ENCODE data around the gene PCDHGA1. TPM values are rescaled to one million over a fixed set of nuclear protein-coding genes. Genes with fewer than 3 reads are reported as not detected.
"Not testable (repeated sequence)": the region's sequence is repeated elsewhere in the genome, so short reads cannot be mapped to it uniquely, and the experiment has no call there.

PCDHGA1 gene
- total RNA-seq, 1 experiment from 2014 or later = 0.63 TPM

DNA sequence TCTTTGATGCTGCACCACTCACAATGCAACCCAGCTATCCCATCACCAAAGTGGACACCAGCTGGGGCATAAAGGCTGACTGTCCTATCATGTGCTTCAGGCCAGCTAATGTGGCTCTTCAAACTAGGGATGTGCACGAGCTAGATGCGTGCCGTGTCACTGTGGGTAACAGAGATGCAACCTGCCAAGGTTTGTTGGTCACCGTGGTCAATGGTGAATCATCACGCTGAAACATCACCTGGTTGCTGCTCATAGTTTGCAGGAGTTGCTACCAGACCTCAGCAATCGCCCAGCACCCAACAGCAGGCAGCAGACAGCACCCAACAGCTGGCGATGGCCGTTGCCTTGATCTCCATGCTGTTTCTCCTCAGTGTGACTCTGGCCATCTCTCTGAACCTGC lies 2.1 kb upstream of the PCDHGA1 start:
- Histone ChIP-seq H3K4me2 (ENCODE audit: insufficient read depth, insufficient read length, low read length) (no peak overlapping the region), H3K27me3 (ENCODE audit: insufficient read depth, low read length) (no peaks in the 10 kb centered on the region), H3K9ac (ENCODE audit: extremely low read depth, insufficient read length, low read length) (no peak overlapping the region), H2BK5ac (ENCODE audit: insufficient read length, low read length) (no peak overlapping the region), H2AFZ (ENCODE audit: low read length) (no peak overlapping the region), H3K9me3 (ENCODE audit: control insufficient read depth, low read depth, low read length) (peaks cover 22% of the 10 kb centered on the region), H3T11ph (ENCODE audit: low read length) (no peak overlapping the region), H3K14ac (ENCODE audit: insufficient read depth, low read length) (no peak overlapping the region), H4K5ac (ENCODE audit: insufficient read length, low read depth, low read length) (no peak overlapping the region), H2BK15ac (ENCODE audit: low read depth, low read length) (no peak overlapping the region), H2BK120ac (ENCODE audit: low read depth, low read length, poor library complexity, severe bottlenecking) (no peak overlapping the region), H4K91ac (ENCODE audit: insufficient read length, low read depth, low read length) (no peak overlapping the region), H3K23ac (ENCODE audit: insufficient read length, low read depth, low read length) (no peak overlapping the region), H2BK12ac (ENCODE audit: insufficient read length, low read depth, low read length) (no peak overlapping the region), H3K79me1 (ENCODE audit: insufficient read depth, low read depth, low read length, poor library complexity, severe bottlenecking) (no peaks in the 10 kb centered on the region), H3K56ac (ENCODE audit: insufficient read length, low read depth, low read length) (no peak overlapping the region), H3K4me1 (ENCODE audit: insufficient read depth, low read length) (no peaks in the 10 kb centered on the region), H3K79me2 (ENCODE audit: insufficient read depth, low read length) (no peaks in the 10 kb centered on the region), H3K23me2 (ENCODE audit: insufficient read length, low read depth, low read length, poor library complexity, severe bottlenecking) (peaks cover 9% of the 10 kb centered on the region), H4K8ac (replicated peaks; ENCODE audit: insufficient read length, low read depth, low read length) (no peak overlapping the region), H2BK20ac (ENCODE audit: low read depth, low read length, poor library complexity, severe bottlenecking) (no peak overlapping the region), H2AK5ac (ENCODE audit: insufficient read length, low read length) (no peak overlapping the region), H3K4ac (ENCODE audit: low read depth, low read length) (no peak overlapping the region), H4K20me1 (ENCODE audit: control insufficient read depth, insufficient read depth, insufficient read length) (no peaks in the 10 kb centered on the region), H3K18ac (ENCODE audit: insufficient read length, low read depth, low read length) (no peak overlapping the region), H3K27ac (ENCODE audit: insufficient read length, low read depth, low read length) (no peak overlapping the region)
- H3K4me3 Mint-ChIP-seq = no peak overlapping the region
- H3K27me3 Mint-ChIP-seq (ENCODE audit: low read depth) = peaks cover 7% of the 10 kb centered on the region
- DNase-seq = no peak
- no CpG with 5 or more reads among the region's 8 CpGs for WGBS (ENCODE audit: extremely low coverage, insufficient read length, low lambda C conversion rate)
- peaks cover 46 to 56% of the 10 kb centered on the region in 2 experiments for H3K9me3 Mint-ChIP-seq
- TF ChIP-seq, protein P1, sequence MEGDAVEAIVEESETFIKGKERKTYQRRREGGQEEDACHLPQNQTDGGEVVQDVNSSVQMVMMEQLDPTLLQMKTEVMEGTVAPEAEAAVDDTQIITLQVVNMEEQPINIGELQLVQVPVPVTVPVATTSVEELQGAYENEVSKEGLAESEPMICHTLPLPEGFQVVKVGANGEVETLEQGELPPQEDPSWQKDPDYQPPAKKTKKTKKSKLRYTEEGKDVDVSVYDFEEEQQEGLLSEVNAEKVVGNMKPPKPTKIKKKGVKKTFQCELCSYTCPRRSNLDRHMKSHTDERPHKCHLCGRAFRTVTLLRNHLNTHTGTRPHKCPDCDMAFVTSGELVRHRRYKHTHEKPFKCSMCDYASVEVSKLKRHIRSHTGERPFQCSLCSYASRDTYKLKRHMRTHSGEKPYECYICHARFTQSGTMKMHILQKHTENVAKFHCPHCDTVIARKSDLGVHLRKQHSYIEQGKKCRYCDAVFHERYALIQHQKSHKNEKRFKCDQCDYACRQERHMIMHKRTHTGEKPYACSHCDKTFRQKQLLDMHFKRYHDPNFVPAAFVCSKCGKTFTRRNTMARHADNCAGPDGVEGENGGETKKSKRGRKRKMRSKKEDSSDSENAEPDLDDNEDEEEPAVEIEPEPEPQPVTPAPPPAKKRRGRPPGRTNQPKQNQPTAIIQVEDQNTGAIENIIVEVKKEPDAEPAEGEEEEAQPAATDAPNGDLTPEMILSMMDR (conservative IDR thresholded peaks at IDR 0.05) = no peak
- H3K4me1 Mint-ChIP-seq = peaks cover 5 to 6% of the 10 kb centered on the region in 2 experiments
- peaks cover 9 to 38% (median 15%) of the 10 kb centered on the region in 3 experiments for H3K36me3 Mint-ChIP-seq (ENCODE audit: insufficient read depth in 1 of 3, low read depth in 3 of 3)
- H3K27ac Mint-ChIP-seq = no peak overlapping the region

- not testable (repeated sequence) for H3K4me3 Mint-ChIP-seq; H3K27me3 ChIP-seq (ENCODE audit: insufficient read depth, low read length); DNase-seq; H3K27ac ChIP-seq (ENCODE audit: insufficient read length, low read depth, low read length); H3K79me1 ChIP-seq (ENCODE audit: insufficient read depth, low read depth, low read length, poor library complexity, severe bottlenecking); H3K4ac ChIP-seq (ENCODE audit: low read depth, low read length); H3K23me2 ChIP-seq (ENCODE audit: insufficient read length, low read depth, low read length, poor library complexity, severe bottlenecking); H2BK20ac ChIP-seq (ENCODE audit: low read depth, low read length, poor library complexity, severe bottlenecking); H2AFZ ChIP-seq (ENCODE audit: low read length); H3K4me2 ChIP-seq (ENCODE audit: insufficient read depth, insufficient read length, low read length); H4K20me1 ChIP-seq (ENCODE audit: control insufficient read depth, insufficient read depth, insufficient read length); H2BK120ac ChIP-seq (ENCODE audit: low read depth, low read length, poor library complexity, severe bottlenecking); H2BK12ac ChIP-seq (ENCODE audit: insufficient read length, low read depth, low read length); H2AK5ac ChIP-seq (ENCODE audit: insufficient read length, low read length); H3K4me1 ChIP-seq (ENCODE audit: insufficient read depth, low read length); H3K23ac ChIP-seq (ENCODE audit: insufficient read length, low read depth, low read length); H3K27me3 Mint-ChIP-seq (ENCODE audit: low read depth); H3K18ac ChIP-seq (ENCODE audit: insufficient read length, low read depth, low read length); H4K91ac ChIP-seq (ENCODE audit: insufficient read length, low read depth, low read length); H3T11ph ChIP-seq (ENCODE audit: low read length); H3K27ac Mint-ChIP-seq; H3K56ac ChIP-seq (ENCODE audit: insufficient read length, low read depth, low read length); H3K4me1 Mint-ChIP-seq; H3K14ac ChIP-seq (ENCODE audit: insufficient read depth, low read length); H3K9ac ChIP-seq (ENCODE audit: extremely low read depth, insufficient read length, low read length); H2BK5ac ChIP-seq (ENCODE audit: insufficient read length, low read length); H4K5ac ChIP-seq (ENCODE audit: insufficient read length, low read depth, low read length); H2BK15ac ChIP-seq (ENCODE audit: low read depth, low read length); H4K8ac ChIP-seq (replicated peaks; ENCODE audit: insufficient read length, low read depth, low read length); H3K79me2 ChIP-seq (ENCODE audit: insufficient read depth, low read length)
- Mint-ChIP-seq H3K36me3 (ENCODE audit: insufficient read depth in 1 of 3, low read depth in 3 of 3) (peaks cover 9 to 27% (median 15%) of the 10 kb centered on the region in 3 experiments), H3K9me3 (peaks cover 53 to 64% of the 10 kb centered on the region in 2 experiments)
- WGBS (ENCODE audit: extremely low coverage, insufficient read length, low lambda C conversion rate) = no CpG with 5 or more reads among the region's 39 CpGs
- H3K9me3 ChIP-seq (ENCODE audit: control insufficient read depth, low read depth, low read length) = peaks cover 22% of the 10 kb centered on the region
Measured at GRCh38 chr5:141332571-141332970, 2.3 kb downstream of the PCDHGA1 start.
